Measurements from ENCODE around the gene CNKSR1.
A peak's percentile ranks its signal among the peaks of the same experiment; 100 is the strongest.

Gene CNKSR1

DNA sequence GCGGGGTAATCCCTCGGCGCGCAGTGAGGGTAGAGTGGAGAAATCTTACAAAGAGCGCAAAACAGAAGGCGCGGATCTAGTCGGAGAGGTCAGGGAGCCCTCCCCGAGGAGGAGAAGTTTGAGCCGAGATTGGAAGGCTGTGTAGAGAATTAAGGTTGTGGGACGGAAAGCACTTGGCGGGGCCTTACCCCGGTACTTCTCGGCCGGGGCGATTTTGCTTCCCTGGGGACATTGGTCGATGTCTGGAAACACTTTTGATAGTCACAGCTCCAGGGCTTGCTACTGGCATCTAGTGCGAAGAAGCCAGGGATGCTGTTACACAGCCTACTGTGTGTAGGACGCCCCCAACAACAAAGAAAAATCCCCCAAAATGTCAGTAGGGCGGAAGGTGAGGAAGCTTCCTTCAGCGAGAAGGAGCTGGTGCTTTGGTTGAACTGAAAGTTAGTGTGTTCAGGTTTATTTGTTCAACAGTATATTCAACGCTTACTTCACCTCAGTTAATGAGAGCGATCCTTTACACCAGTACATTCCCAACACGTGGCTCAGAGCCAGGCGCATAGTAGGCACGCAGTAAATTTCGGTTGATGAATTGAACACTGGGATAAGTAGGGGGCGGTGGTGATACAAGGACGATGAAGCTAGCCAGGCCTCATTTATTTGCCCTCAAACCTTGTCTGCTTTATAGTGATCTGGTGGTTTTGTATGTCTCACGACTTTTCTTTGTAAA lies 57.5 kb downstream of the CNKSR1 start:
- DNase-seq: peak in 1 of 2 donors; percentile 11

DNA sequence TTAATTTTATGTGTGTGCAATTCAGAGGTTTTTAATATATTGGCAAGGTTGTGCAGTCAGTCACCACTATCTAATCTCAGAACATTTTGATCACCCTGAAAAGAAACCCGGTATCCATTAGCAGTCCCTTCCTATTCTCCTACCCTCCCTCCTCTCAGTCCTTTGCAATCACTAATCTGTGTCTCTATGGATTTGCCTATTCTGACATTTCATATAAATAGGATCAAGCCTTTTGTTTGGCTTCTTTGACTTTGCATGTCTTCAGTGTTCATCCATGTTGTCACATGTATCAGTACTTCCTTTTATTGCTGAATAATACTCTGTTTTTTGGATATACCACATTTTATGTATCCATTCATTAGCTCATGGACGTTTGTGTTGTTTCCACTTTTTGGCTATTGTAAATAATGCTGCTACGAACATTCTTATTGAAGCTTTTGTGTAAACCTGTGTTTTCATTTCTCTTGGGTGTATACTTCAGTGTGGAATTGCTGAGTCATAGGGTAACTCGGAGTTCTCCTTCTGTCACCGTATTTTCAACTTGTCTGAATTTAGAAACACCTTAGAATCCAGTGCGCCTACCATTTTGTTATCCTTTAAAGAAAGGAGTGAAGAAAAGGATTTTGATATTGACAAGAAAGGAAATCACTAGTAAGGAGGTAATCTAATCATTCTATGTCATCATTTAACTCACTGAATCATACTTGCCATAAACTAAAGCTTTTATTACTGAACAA lies 60.1 kb downstream of the CNKSR1 start:
- no peak for DNase-seq

Measured in stimulated activated CD4-positive, alpha-beta T cell treated with anti-CD3 and anti-CD28 coated beads, Interleukin-2, amount 100 ng/mL, for 24 hours (primary cell).